Lower leg skin (tissue), 4 donors: Measurements from ENCODE around the gene NOL11. TPM values are rescaled to one million over a fixed set of nuclear protein-coding genes. Genes with fewer than 3 reads are reported as not detected.

ENCODE experiments used
- DNase-seq, 2 donors: peaks; one replicate each; pipeline ENCODE4 v3.0.0-alpha.2; 2019; ENCODE audit warnings: low spot score in 2 of 2
- H3K4me3 ChIP-seq: fragments of 200-600 bp; sonication (generic); 2 replicates; pipeline ENCODE4 v1.5.1; 2017; ENCODE audit warnings: mild to moderate bottlenecking, low read depth; ENCODE audit not compliant: poor library complexity, severe bottlenecking
- POLR2A ChIP-seq, 2 donors: fragments of 450-650 bp; IDR thresholded peaks; one replicate each; pipeline ENCODE4 v1.6.1; 2016 to 2017; ENCODE audit warnings: antibody characterized with exemption in 2 of 2, mild to moderate bottlenecking in 1 of 2, moderate library complexity in 1 of 2
- WGBS, 2 donors: methylation state at CpG; one replicate each; pipeline ENCODE4 v1.1.5; 2018; 5-methylcytosine and 5-hydroxymethylcytosine counted together
- intact Hi-C: fragments of 100-400 bp; cut with DNase I; formaldehyde crosslinking; loops from one replicate; pipeline ENCODE4 v1.15.0; 2023; ENCODE audit warnings: low total_unique reads
- total RNA-seq, 4 donors: library from RNA; depleted of rRNA; stranded (reverse); fragments of >200 nt; gene quantifications; one replicate each; pipeline ENCODE4 v1.1.0, GENCODE V29; 2016
- TF ChIP-seq, protein P1 (sequence below), 3 donors: fragments of 450-650 bp; IDR thresholded peaks; one replicate each; pipeline ENCODE4 v1.5.1; 2016; ENCODE audit warnings: antibody characterized with exemption in 3 of 3, mild to moderate bottlenecking in 3 of 3, moderate library complexity in 2 of 3

Gene NOL11
- total RNA-seq, 4 donors from 2014 or later, result 22.6 to 38.8 (median 30.1) TPM

DNA sequence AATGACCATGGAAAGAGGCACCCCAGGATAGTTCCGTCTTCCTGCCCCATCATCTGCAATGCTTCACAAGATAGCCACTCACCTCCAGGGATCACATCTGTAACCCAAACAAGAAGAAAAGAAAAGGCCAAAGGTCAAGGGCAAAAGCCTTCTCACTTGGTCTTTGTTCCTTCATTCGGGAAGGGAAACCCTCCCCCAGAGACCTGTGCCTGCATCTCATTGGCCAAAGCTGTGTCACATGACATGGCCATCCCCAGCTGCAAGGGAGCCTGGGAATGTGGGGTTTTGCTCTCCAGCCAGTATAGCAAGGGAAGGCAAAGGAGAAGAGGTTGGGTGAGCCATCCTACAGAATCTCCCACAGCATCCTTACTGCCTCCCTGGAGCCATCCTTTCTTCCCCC is 47.9 kb downstream of the NOL11 start:
- WGBS, 2 donors, result 87 to 91% methylated on average over 2 of the region's 2 CpGs
- intact Hi-C loops, result no loop called here
- no peak for DNase-seq
- H3K4me3 ChIP-seq, result no peak overlapping the region
- TF ChIP-seq, protein P1, sequence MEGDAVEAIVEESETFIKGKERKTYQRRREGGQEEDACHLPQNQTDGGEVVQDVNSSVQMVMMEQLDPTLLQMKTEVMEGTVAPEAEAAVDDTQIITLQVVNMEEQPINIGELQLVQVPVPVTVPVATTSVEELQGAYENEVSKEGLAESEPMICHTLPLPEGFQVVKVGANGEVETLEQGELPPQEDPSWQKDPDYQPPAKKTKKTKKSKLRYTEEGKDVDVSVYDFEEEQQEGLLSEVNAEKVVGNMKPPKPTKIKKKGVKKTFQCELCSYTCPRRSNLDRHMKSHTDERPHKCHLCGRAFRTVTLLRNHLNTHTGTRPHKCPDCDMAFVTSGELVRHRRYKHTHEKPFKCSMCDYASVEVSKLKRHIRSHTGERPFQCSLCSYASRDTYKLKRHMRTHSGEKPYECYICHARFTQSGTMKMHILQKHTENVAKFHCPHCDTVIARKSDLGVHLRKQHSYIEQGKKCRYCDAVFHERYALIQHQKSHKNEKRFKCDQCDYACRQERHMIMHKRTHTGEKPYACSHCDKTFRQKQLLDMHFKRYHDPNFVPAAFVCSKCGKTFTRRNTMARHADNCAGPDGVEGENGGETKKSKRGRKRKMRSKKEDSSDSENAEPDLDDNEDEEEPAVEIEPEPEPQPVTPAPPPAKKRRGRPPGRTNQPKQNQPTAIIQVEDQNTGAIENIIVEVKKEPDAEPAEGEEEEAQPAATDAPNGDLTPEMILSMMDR (IDR thresholded peaks at IDR 0.05), result no peak
- no peak for TF ChIP-seq POLR2A (IDR thresholded peaks at IDR 0.05)

DNA sequence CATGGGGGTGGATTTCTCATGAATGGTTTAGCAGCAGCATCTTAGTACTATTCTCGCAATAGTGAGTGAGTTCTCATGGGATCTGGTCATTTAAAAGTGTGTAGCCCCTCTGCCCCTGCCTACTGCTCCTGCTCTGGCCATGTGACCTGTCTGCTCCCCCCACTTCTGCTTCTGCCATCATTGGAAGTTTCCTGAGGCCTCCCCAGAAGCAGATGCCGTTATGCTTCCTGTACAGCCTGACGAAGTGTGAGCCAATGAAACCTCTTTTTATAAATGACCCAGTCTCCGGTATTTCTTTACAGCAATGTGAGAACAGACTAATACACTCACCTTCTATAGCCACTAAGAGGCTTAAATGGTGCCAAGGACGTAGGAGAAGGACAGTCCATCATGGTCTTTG is 51.5 kb downstream of the NOL11 start:
- TF ChIP-seq, protein P1 (IDR thresholded peaks at IDR 0.05), result no peak
- TF ChIP-seq POLR2A (IDR thresholded peaks at IDR 0.05), result no peak
- intact Hi-C loops, result no loop called here
- WGBS, 2 donors, result 74 to 86% methylated on average over 5 of the region's 5 CpGs
- no peak for DNase-seq
- H3K4me3 ChIP-seq, result no peak overlapping the region

DNA sequence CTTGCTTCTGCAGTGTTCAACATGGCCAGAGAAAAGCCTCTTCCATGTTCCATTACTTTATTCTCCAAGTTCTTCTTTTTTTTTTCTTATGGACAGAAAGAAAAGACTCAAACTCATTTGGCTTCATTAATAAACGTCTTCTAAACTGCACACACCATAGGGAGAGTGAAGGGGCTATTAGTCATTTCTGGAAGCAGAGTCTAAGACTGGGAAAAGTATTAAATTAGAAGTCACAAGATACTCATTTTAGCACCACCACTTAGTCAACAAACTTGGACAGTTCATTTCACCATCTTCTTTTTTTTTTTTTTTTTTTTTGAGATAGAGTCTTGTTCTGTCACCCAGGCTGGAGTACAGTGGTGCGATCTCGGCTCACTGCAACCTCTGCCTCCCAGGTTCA is 52.8 kb downstream of the NOL11 start:
- WGBS, 2 donors, result 87 to 88% methylated on average over 3 of the region's 3 CpGs
- TF ChIP-seq POLR2A (IDR thresholded peaks at IDR 0.05), result no peak
- TF ChIP-seq, protein P1 (IDR thresholded peaks at IDR 0.05), result no peak
- intact Hi-C loops, result no loop called here
- no peak for DNase-seq
- H3K4me3 ChIP-seq, result no peak overlapping the region

GRCh38 chr17:67772679-67773078 is 54.9 kb downstream of the NOL11 start:
- WGBS, 2 donors, result 95 to 96% methylated on average over 7 of the region's 7 CpGs
- DNase-seq, result no peak
- no peak overlapping the region for H3K4me3 ChIP-seq
- TF ChIP-seq POLR2A (IDR thresholded peaks at IDR 0.05), result no peak
- TF ChIP-seq, protein P1 (IDR thresholded peaks at IDR 0.05), result no peak
- intact Hi-C loops, result no loop called here

DNA sequence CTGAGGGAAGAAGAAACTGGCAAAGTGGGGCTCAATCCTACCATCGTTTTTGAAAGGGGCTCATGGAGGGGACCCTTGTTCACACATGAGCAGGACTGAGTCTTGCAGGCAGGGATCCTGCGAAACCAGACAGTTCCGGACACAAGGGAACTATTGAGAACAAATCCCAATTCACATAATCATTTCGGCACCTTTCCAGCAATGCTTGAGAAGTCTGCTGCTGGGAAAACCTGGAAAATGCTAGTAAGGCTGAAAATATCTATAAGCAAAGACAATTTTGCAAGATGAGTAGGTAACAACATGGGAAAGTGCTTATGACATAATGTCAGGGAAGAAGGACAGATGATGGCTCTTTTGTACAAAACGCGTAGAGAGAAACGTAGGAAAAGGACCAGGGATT is 55.5 kb downstream of the NOL11 start:
- intact Hi-C loops, result no loop called here
- H3K4me3 ChIP-seq, result no peak overlapping the region
- WGBS, 2 donors, result 66 to 77% methylated on average over 7 of the region's 7 CpGs
- DNase-seq, result no peak
- TF ChIP-seq, protein P1 (IDR thresholded peaks at IDR 0.05), result no peak
- TF ChIP-seq POLR2A (IDR thresholded peaks at IDR 0.05), result no peak

- 28 to 32% methylated on average over 13 of the region's 13 CpGs for WGBS, 2 donors
- no peak for TF ChIP-seq POLR2A (IDR thresholded peaks at IDR 0.05)
- TF ChIP-seq, protein P1 (IDR thresholded peaks at IDR 0.05), result no peak
- DNase-seq, result no peak
- H3K4me3 ChIP-seq, result no peak overlapping the region
- intact Hi-C loops, result no loop called here
Measured at GRCh38 chr17:67779098-67779672, 61.4 kb downstream of the NOL11 start.
